Fibroblast of lung (primary cell): ENCODE results near the gene PCID2. TPM values are rescaled to one million over a fixed set of nuclear protein-coding genes. Genes with fewer than 3 reads are reported as not detected.

ENCODE experiments used
- DNase-seq, 2 donors: peaks; one replicate each; pipeline versions ENCODE4 v3.0.0 to v3.0.0-alpha.2; 2010; ENCODE audit warnings: low read depth in 2 of 2
- H2AFZ ChIP-seq: 2 replicates; pipeline ENCODE4 v1.5.1; 2012; ENCODE audit warnings: low read length, control low read depth, inconsistent platforms
- H3K27ac ChIP-seq: 2 replicates; pipeline ENCODE4 v1.5.1; 2011; ENCODE audit warnings: low read length, control low read depth; ENCODE audit not compliant: insufficient read depth
- H3K27me3 ChIP-seq: 2 replicates; pipeline ENCODE4 v1.5.1; 2011; ENCODE audit warnings: mild to moderate bottlenecking, low read length; ENCODE audit not compliant: control insufficient read depth, insufficient read depth
- H3K36me3 ChIP-seq: 2 replicates; pipeline ENCODE4 v1.5.1; 2011; ENCODE audit warnings: low read length; ENCODE audit not compliant: control insufficient read depth, insufficient read depth
- H3K4me1 ChIP-seq: 2 replicates; pipeline ENCODE4 v1.5.1; 2011; ENCODE audit warnings: low read length; ENCODE audit not compliant: control insufficient read depth, insufficient read depth; ENCODE audit errors: extremely low read depth
- H3K4me2 ChIP-seq: 2 replicates; pipeline ENCODE4 v1.5.1; 2011; ENCODE audit warnings: low read length, control low read depth; ENCODE audit not compliant: insufficient read depth; ENCODE audit errors: extremely low read depth
- H3K4me3 ChIP-seq, 4 experiments: fragments of 200-600 bp in 1 of 4; sonication (generic) in 1 of 4; replicated peaks in 1 of 4; 2 replicates each; pipeline ENCODE4 v1.5.1; 2011 to 2016; ENCODE audit warnings: low read length in 4 of 4, low read depth in 3 of 4, mild to moderate bottlenecking in 3 of 4, control low read depth in 2 of 4, inconsistent platforms in 1 of 4, mixed read lengths in 1 of 4; ENCODE audit not compliant: insufficient read depth in 1 of 4; ENCODE audit errors: control extremely low read depth in 1 of 4
- H3K79me2 ChIP-seq: 2 replicates; pipeline ENCODE4 v1.5.1; 2012; ENCODE audit warnings: mild to moderate bottlenecking, low read length, inconsistent platforms; ENCODE audit not compliant: control insufficient read depth, insufficient read depth
- H3K9ac ChIP-seq: 2 replicates; pipeline ENCODE4 v1.5.1; 2011; ENCODE audit warnings: mild to moderate bottlenecking, low read length, control low read depth; ENCODE audit not compliant: insufficient read depth
- H3K9me3 ChIP-seq: 2 replicates; pipeline ENCODE4 v1.5.1; 2012; ENCODE audit warnings: low read depth, low read length; ENCODE audit not compliant: control insufficient read depth, insufficient read depth
- H4K20me1 ChIP-seq: 2 replicates; pipeline ENCODE4 v1.5.1; 2011; ENCODE audit warnings: low read length; ENCODE audit not compliant: control insufficient read depth, insufficient read depth; ENCODE audit errors: extremely low read depth
- EZH2 ChIP-seq: IDR thresholded peaks from 2 replicates; pipeline ENCODE4 v1.5.1; 2012; ENCODE audit warnings: low read length, control low read depth, mild to moderate bottlenecking; ENCODE audit errors: missing control alignments
- polyA plus RNA-seq, 2 donors: library from polyadenylated mRNA; depleted of rRNA in 1 of 2; stranded (reverse) in 1 of 2; unstranded in 1 of 2; fragments of >200 nt; gene quantifications; 2 replicates each; pipeline ENCODE4 v1.2.1, GENCODE V29; 2011 to 2012; ENCODE audit warnings: missing spikeins in 1 of 2
- total RNA-seq: library from RNA; depleted of rRNA; stranded (reverse); fragments of >200 nt; gene quantifications from 2 replicates; pipeline ENCODE4 v1.2.1, GENCODE V29; 2014
- TF ChIP-seq, protein P1 (sequence below), 2 donors: IDR thresholded peaks in 1 of 2; conservative IDR thresholded peaks in 1 of 2; 1 replicate in 1 of 2; 2 replicates in 1 of 2; pipeline ENCODE4 v1.5.1; 2011 to 2012; ENCODE audit warnings: low read length in 2 of 2, control low read depth in 1 of 2, inconsistent platforms in 1 of 2, low read depth in 1 of 2, mild to moderate bottlenecking in 1 of 2

Gene PCID2
- total and polyA plus RNA-seq, 2 donors (not counting 1 experiment from before 2014, with no cell fraction given) = 93.5 to 113 TPM

DNA sequence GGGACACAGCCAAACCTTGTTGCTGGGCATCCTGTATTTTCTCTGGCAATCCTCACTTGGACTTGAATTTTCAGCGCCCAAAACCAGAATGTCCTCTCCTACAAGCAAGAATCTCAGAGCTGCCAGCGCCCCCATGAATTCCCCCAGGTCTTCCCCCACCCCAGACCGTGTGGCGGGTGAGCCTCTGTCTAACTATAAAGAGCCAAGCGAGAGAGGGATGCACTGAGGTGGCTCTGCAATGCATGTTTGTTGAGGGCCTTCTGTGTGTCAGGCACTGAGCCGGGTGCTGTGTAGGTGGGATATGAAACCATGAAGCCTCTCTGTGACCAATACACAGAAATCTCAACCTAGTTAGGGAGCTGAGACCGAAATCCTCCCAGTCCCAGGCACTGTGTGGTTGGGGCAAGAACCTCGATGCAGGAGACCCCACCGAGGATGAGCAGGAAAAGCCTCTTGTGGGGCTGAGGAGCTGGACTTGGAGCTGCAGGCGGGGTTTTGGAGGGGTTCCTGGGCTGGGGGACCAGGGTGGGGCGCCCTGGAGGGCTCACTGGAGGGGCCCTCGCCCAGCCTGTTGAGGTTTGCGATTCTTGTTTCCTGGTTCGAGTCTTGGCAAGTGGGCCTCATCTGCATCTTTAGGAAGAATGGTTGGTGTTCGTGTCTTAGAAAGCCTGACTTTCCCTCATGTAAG, 62.4 kb downstream of the PCID2 start:
- no peaks in the 10 kb centered on the region for H4K20me1 ChIP-seq
- DNase-seq = no peak
- H3K4me1 ChIP-seq = no peaks in the 10 kb centered on the region
- no peaks in the 10 kb centered on the region for H3K9me3 ChIP-seq
- H3K27me3 ChIP-seq = no peaks in the 10 kb centered on the region
- H3K36me3 ChIP-seq = no peaks in the 10 kb centered on the region
- H3K79me2 ChIP-seq = no peaks in the 10 kb centered on the region
- H2AFZ ChIP-seq = no peak overlapping the region
- H3K4me3 ChIP-seq = no peak overlapping the region
- no peak overlapping the region for H3K4me2 ChIP-seq
- H3K27ac ChIP-seq = no peak overlapping the region
- H3K9ac ChIP-seq = no peak overlapping the region
- TF ChIP-seq, protein P1, sequence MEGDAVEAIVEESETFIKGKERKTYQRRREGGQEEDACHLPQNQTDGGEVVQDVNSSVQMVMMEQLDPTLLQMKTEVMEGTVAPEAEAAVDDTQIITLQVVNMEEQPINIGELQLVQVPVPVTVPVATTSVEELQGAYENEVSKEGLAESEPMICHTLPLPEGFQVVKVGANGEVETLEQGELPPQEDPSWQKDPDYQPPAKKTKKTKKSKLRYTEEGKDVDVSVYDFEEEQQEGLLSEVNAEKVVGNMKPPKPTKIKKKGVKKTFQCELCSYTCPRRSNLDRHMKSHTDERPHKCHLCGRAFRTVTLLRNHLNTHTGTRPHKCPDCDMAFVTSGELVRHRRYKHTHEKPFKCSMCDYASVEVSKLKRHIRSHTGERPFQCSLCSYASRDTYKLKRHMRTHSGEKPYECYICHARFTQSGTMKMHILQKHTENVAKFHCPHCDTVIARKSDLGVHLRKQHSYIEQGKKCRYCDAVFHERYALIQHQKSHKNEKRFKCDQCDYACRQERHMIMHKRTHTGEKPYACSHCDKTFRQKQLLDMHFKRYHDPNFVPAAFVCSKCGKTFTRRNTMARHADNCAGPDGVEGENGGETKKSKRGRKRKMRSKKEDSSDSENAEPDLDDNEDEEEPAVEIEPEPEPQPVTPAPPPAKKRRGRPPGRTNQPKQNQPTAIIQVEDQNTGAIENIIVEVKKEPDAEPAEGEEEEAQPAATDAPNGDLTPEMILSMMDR (conservative IDR thresholded peaks at IDR 0.05 in 1 of 2, IDR thresholded peaks at IDR 0.05 in 1 of 2; ENCODE audit: low read depth in 1 of 2, low read length in 2 of 2) = no peak
- no peak for TF ChIP-seq EZH2

DNA sequence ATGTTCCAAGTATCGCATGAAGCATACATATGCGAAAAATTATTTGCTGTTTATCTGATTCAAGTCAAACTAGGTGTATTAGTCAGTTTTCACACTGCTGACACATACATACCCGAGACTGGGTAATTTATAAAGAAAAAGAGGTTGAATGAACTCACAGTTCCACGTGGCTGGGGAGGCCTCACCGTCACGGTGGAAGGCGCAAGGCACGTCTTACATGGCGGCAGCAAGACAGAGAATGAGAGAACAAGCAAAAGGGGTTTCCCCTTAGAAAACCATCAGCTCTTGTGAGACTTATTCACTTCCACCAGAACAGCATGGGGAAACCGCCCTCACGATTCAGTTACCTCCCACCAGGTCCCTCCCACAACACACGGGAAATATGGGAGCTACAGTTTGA, 63.0 kb downstream of the PCID2 start:
- Histone ChIP-seq H4K20me1 (no peaks in the 10 kb centered on the region), H3K27ac (no peak overlapping the region)
- TF ChIP-seq EZH2 = no peak
- TF ChIP-seq, protein P1 (conservative IDR thresholded peaks at IDR 0.05 in 1 of 2, IDR thresholded peaks at IDR 0.05 in 1 of 2; ENCODE audit: low read depth in 1 of 2, low read length in 2 of 2) = no peak

DNA sequence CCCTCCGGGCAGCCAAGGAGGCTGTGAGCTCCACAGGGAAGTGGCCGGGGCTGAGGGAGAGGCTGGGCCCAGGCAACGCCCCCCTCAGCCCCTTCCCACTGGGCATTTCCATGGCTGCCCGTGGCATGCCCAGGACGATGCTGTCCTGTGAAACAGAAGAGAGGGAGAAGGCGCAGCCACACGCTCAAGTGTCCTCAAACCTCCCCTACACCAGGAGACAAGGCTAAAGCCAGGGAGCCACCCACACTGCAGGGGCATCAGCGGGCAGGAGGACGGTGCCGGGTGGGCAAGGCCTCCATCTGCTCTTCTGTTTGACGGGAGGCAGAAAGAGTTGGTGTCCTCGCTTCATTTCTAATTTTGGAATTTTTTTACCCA, 64.2 kb downstream of the PCID2 start:
- H4K20me1 ChIP-seq = no peaks in the 10 kb centered on the region
- DNase-seq = no peak
- TF ChIP-seq, protein P1 (conservative IDR thresholded peaks at IDR 0.05 in 1 of 2, IDR thresholded peaks at IDR 0.05 in 1 of 2; ENCODE audit: low read depth in 1 of 2, low read length in 2 of 2) = no peak
- TF ChIP-seq EZH2 = no peak
- no peaks in the 10 kb centered on the region for H3K4me1 ChIP-seq
- no peak overlapping the region for H2AFZ ChIP-seq
- H3K9me3 ChIP-seq = no peaks in the 10 kb centered on the region
- H3K27me3 ChIP-seq = no peaks in the 10 kb centered on the region
- H3K4me2 ChIP-seq = no peak overlapping the region
- H3K9ac ChIP-seq = no peak overlapping the region
- H3K4me3 ChIP-seq = no peak overlapping the region
- no peaks in the 10 kb centered on the region for H3K79me2 ChIP-seq
- no peak overlapping the region for H3K27ac ChIP-seq
- H3K36me3 ChIP-seq = no peaks in the 10 kb centered on the region

More for the DNA sequence above, 63.0 kb downstream of the PCID2 start:
- Histone ChIP-seq H3K36me3 (no peaks in the 10 kb centered on the region), H3K27me3 (no peaks in the 10 kb centered on the region), H2AFZ (no peak overlapping the region), H3K79me2 (no peaks in the 10 kb centered on the region), H3K4me2 (no peak overlapping the region), H3K9me3 (no peaks in the 10 kb centered on the region), H3K4me1 (no peaks in the 10 kb centered on the region), H3K4me3 (no peak overlapping the region), H3K9ac (no peak overlapping the region)
- no peak for DNase-seq
